ENCODE data around the gene CDC42BPA.
"Not testable (repeated sequence)": the region's sequence is repeated elsewhere in the genome, so short reads cannot be mapped to it uniquely, and the experiment has no call there.

CDC42BPA gene

DNA sequence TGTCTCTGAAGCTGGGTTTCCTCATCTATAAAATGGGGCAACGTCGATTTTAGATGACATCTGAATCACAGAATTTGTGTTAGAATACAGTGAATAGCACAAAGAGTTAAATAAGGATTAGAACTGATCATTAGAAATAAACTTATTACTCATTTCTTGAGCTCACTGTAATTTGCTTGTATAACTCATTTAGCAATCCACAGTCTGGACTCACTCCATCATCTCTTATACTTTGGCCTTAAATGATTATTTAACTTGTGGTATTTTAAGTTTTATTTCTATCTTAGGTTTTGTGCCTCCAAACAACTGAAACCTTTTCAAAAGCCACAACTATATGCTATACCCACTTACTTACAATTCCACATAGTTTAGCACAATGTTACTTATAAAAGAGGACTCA is 128.0 kb downstream of the CDC42BPA start:
- no peak for DNase-seq

DNA sequence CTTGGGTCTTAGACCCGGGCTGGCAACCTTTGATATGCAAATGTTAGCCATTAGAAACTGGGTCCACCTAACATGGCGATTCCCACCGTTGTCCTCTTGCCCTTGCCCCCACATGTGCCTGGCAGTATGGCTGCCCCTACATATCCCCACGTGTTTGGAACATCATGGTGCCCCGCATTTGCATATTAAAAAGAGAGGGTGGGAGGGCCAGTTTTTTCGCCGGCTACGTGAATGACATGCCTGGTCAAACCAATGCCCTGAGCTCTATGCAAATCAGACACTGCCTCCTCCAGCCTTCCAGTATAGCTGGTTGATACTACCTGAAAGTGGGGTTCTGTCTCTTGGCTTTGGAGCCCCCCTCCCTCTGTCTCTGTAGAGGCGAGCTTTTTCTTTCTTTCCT is 133.0 kb downstream of the CDC42BPA start:
- DNase-seq = no peak

DNA sequence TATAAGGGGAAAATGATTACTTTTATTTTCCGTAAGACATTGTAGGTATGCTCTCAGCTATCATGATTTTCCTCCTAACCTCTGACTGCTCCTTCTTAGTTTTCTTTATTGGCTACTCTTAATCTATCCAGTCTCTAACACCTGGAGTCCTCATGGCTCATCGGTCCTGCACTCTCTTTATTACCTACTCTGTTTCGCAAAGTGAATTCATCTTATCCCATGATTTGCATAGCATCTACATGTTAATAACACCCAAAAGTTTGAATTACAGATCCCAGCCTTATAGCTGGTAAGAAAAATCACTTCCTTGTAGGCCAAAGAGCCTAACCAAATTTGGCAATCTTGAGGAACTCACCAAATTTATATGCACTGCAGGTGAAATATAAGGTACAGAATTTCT is 136.3 kb downstream of the CDC42BPA start:
- DNase-seq = no peak

DNA sequence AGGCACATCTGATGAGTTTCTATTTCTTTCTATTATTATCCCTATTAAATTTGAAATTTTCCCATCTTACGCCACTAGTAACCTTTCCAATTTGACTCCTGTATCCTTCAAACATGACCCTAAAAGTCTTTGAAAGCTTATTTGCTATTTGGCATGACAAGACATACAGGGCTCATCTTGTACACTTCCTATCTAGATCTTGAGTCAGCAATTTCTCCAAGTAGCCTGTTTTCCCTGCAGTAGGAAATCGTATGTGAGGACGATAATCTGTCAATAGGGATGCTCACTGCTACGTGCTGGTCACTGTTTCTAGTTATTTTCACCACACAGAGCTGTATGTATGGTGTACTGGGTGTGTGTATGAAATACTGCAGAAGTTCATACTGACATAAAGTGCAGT is 142.7 kb downstream of the CDC42BPA start:
- DNase-seq = no peak

DNA sequence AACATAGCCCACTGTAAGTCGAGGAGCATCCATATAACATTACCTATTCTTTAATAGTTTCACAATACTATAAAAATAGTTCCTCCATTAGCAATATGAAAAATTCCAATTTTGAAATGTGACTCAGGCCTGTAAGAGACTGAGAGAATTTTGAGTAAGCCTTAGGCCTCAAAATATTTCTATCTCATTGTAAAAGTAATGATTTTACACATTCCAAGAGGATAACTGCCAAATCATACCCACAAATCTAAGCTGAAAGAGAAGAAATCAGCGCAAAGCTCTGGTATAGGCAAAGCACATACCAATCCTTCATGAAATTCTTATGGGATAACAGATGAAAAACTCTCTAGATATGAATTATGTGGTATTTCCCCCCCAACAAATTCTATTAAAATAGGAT is 144.1 kb downstream of the CDC42BPA start:
- DNase-seq = peak; percentile 88

DNA sequence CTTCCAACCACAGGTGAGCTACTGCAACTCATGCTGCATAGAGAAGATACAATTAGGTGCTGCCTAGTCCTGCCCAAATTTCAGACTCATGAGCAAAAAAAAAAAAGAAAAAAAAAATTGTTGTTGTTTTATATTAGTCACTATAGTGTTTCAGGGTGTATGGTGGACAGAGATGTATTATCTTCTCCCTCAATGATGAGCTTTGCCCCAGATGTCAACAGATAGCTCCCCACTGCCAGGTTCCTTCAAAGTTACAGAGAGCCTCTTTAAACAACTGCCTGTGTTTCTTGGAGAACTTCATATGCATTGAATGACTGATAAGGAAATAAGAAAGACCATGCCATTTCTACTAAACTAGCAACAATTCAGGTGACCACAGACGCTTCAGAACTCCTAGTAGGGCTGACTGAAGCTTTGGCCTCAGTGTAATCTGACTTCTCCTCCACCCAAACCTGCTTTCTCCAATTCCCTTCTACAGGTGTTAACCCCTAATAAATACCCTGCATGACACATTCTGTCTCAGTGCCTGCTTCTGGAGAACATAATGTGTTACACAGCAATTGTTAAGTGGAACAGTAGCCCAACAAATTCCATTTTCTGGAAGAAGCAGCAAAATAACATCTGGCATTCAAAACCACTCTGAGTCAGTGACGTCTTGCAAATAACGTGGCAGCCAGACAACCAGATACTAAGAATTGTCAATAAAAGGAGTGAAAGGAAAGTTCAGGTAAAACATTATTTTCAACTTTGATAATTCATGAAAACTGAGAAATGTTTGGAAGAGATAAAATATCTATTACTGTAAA is 147.7 kb downstream of the CDC42BPA start:
- DNase-seq = peak; percentile 52

DNA sequence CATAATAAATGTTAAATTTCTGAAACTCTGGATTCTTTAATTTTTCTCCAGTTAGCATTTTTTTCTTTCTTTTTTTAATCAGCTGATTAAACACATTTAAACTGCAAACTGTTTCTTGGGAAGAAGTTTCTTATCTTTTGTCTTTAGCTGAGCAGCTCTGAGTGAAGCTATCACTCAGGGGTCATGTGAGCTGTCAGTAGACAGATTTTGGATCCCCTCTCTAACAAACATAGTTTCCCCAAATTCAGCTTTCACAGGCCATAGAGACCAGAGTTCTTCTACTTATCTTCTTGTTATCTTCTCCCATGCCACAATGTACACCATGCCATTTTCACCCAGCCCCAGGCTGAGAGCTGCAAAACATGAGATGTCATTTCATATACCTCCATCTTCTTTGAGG is 148.9 kb downstream of the CDC42BPA start:
- no peak for DNase-seq

DNA sequence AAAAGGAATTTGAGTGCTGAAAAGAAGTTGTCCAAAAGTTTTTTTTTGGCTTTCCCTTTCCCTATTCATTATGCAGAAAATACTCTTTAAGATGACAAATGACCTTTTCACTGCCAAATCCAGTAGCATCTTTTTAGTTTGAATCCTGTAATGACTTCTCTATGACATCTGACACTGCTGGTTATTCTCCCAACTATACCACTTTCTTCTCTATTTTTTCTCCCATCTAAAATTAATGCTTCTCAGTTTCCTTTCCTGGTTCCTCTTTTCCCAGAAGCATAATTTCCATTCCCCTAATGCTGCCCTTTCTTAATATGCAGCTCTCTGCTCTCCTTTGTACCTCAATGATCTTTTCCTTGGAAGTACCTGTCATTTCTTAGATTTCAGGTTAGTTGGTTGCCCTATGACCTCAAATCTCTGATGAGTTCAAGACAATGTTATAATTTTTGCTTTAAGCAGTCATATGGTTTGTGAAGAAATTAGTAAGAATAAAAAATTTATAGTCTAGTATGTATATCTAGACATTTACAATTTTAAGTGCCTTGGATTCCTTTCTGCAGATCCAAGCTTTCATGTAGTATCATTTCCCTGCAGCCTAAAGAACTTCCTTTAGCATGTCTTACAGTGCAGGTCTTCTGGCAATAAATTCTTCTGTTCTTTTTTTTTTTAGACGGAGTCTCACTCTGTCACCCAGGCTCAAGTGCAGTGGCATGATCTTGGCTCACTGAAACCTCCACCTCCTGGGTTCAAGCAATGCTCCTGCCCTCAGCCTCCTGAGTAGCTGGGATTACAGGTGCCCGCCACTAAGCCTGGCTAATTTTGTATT is 150.8 kb downstream of the CDC42BPA start:
- DNase-seq = no peak

DNA sequence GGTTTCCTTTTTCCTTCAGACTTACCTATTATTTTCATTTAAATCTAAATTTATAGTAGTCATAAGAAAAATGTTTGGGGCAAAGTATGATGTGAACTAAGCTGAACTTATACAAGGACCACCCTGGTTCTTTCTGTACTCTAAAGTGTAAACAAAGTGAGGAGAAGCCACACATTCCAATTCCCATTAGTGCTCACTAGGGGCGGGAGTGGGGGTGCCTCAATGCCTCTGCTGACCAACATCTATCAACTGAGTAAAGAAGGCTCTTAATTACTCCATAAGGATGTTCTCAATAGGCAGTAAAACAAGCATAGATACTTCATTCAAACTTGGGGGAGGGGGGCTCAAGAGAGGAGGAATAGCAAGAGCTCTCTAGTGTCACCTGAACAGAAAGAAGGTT is 151.7 kb downstream of the CDC42BPA start:
- peak; percentile 10 for DNase-seq

DNA sequence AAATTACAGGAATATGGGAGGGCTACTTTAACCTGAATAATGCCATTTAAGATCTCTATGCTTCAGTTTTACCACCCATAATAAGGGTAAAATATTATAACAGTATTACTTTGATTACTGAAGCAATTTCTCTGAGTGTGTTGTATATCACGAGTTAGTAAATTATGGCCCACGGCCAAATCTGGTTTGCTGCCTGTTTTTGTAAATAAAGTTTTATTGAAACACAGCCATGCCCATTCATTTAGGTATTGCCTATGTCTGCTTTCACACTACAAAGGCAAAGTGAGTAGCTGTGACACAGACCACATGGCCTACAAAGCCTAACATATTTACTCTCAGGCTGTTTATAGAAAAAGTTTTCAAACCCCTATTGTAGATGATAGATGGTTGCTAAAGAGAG is 156.8 kb downstream of the CDC42BPA start:
- DNase-seq = no peak

DNA sequence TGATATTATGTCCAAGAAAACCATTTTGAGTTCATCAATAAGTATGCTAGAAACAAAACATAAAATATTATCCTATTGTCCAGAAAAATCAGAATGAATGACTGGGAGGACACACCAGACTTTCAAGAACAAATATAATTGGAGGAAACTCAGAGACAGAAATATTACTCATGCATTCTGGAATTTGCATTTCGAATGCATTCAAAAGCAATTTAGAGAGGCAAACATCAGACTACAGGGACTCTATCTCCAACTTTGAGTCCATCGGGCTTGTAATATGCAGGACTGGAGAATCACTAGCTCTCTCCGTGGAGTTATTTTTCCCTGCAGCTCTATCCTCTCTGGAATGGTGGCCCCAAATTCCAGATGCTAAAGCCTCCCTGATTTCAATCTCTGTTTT is 161.8 kb downstream of the CDC42BPA start:
- peak; percentile 19 for DNase-seq

DNA sequence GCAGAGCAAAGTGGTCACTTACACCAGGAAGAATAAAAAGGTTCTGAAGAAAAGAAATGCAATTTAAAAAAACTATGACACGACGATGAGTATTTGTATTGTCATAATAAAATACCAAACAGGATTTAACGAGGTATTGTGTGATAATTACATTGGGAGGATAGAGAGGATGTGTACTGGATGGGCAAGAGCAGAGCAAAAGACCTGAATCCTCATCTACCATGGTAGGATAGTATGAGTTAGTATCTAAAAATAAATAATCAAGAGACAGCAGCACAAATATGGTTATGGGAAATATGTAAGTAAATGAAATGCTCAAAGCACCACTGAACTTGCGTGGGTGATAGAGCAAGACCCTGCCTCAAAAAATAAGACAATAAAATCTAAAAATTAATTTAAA is 162.6 kb downstream of the CDC42BPA start:
- no peak for DNase-seq

DNA sequence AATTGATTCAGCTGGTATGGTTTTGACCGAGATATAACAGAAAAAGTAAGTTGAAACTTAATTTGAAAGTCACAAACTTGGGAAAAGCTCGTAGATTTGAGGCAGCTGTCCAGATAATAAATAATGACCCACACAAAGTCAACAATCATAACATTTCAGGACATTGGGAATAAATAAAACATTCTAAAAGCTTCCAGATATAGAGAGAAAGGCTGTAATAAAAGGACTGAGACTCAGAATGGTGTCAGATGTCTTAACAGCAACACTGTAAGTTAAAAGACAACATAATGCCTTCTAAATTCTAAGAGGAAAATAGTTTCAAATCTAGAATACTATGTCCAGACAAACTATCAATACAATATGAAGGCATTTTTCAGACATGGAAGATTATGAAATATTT is 163.3 kb downstream of the CDC42BPA start:
- DNase-seq = no peak

DNA sequence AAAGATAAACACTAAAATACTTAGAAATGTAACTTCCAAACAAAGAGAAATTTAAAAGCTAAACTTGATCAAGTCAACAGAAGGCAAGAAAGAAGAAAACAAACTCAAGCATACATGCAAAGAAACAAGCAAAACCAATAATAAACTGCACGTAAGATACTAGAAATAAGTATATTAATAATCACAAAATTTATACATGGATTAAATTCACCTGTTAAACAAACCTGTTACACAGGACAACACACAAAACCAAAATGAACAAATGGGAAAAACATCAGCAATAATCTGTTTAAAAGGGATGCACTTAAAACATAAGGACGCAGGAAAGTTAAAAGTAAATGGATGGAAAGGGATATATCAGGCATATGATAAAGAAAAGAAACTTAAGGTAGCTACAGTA is 165.8 kb downstream of the CDC42BPA start:
- no peak for DNase-seq

DNA sequence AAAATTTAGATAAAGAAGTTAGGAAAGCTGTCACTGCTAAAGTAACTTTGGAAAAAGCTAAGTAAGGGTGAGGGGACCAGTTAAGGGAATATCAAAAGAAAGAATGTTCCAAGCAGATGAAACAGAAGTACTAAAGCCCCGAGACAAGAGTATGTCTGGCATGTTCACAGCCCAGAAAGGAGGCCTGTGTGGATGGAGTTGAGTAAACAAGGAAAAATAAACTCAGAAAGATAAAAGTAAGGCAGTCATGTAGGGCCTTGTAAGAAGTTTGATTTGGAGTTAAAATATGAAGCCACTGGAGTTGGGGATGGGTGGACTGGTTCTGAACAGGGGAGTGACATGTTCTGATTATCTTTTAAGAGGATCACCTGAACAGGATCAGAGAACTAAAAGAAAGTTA is 177.9 kb downstream of the CDC42BPA start:
- no peak for DNase-seq

DNA sequence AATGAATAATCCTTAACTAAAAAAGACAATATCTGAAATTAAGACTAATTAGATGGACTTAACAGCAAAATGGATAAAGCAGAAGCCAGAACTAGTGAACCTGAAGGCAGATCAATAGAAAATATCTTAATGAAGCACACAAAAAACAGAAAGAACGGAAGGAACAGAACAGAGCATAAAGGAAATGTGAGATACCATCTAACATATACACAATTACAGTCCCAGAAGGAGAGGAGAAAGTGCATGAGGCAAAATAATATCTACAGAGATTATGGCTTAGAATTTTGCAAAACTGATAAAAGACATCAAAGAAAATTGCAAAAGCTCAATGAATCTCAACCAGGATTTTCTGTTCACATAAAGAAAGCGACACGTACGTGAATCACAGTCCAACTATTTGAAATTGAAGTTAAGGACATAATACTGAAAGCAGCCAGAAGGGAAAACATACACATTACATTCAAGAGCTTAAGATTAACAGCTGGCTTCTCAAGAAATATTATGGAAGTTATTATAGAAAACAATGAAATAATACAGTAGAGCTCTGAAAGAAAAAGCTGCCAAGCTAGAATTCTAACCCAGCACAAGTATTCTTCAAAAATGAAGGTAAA is 182.0 kb downstream of the CDC42BPA start:
- no peak for DNase-seq

DNA sequence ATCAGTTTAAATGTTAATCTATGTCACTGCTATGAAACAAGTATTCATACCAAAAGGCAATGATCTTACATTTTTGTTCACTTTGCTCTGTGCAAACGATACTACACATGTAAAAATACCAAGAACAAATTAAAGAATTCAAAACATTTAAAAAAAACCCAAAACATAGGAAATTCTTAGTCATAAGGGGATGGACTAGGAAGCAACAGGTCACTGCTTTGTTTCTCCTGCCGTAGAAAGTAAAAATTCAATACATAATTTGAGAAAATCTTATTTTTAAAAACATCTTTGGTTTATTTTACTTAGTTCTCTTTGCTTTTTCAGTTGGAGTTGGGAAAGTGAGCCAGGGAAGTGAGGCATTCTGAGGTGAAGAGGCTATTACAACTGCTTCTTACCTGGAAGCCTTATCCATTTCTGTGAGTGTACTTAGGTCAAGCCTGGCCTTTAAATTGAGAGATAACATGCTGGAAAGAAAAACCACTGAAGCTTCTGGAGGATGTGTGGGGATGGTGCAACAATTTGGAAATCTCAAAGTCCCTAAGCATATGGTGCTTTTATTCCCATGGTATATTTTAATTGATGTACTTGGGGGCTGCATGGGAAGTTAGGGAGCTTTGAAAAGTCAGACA is 183.5 kb downstream of the CDC42BPA start:
- DNase-seq = no peak

DNA sequence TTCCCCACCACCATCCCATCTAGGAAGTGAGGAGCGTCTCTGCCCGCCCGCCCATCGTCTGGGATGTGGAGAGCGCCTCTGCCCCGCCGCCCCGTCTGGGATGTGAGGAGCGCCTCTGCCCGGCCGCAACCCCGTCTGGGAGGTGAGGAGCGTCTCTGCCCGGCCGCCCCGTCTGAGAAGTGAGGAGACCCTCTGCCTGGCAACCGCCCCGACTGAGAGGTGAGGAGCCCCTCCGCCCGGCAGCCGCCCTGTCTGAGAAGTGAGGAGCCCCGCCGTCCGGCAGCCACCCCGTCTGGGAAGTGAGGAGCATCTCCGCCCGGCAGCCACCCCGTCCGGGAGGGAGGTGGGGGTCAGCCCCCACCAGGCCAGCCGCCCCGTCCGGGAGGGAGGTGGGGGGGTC is 185.6 kb downstream of the CDC42BPA start:
- not testable (repeated sequence) for DNase-seq

DNA sequence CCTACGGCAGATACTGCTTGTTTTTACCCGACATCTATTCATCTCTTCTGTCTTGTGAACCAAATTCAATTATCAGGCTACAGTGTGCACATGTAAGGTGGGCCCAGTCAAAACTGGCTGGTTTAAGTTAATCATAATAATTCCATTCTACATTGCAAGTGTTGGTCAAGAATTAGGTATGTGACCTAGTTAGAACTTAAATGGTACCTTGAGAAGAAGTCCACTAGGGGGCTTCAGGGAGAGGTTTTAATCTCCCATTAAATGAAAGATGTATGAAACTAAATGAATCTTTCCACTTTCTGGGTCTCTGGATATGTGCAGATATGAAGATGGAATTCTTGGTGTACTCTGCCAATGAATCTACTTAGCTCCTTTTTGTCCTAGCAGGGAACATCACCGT is 187.1 kb downstream of the CDC42BPA start:
- peak; percentile 52 for DNase-seq

DNA sequence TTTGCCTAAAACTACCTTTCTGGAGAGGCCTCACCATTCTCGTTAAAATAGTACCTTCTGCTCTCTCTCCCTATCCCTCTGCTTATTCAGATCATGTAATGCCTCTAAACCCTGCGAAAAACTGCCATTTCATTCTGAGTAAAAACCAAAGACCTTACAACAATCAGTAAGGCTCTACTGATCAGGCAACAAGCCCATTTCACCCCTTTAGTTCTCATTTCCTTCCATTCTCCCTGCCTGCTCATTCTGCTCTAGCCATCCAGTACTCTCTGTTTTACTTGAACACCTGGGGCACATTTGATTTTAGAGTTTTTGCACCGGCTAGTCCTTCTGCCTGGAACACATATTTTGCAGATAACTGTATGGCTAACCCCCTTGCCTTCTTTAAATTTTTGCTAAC is 190.4 kb downstream of the CDC42BPA start:
- DNase-seq = no peak

DNA sequence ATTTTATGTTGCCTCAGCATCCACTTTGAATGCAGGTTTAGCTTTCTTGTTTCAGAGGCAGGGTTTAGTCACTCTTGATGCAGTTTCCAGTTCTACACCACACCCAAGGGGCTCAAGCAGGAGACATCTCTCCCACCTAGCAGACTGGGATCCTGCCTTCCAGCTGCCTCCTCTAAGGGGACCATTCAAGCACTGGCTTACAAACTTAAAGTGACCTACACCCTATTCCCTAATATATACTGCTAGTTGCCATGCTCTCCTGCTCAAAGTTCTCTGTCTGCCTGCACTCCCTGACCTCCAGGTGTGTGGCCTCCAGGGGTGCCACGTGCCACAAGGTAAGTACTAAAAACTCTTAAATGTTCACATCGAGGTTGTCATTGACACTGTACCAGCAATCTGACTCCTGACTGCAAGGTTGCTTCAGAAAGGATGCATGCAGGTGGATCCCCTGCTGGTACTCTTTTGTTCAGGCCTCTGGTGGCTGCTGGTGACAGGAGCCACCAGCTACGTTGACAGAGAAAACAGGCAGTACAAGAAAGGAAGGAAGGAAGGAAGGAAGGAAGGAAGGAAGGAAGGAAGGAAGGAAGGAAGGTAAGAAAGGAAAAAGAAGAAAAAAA is 192.3 kb downstream of the CDC42BPA start:
- no peak for DNase-seq

DNA sequence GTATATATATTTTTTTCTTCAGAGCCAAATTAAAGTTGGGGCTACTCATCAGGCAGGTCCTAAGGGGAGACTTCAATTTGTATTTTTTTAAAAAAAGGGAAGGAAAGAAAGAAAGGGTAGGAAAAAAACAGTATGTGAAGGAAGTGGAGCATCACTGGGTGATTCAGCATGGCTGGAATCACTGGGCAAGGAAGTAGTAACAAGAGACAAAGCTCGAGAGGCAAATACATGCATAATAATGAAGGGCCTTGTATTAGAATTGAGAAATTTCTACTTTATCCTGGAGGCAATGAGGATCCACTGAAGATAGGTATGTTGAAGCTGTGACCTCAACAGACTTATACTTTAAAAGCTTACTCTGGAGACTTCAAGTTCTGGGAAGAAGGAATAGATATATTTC is 193.8 kb downstream of the CDC42BPA start:
- DNase-seq = no peak

DNA sequence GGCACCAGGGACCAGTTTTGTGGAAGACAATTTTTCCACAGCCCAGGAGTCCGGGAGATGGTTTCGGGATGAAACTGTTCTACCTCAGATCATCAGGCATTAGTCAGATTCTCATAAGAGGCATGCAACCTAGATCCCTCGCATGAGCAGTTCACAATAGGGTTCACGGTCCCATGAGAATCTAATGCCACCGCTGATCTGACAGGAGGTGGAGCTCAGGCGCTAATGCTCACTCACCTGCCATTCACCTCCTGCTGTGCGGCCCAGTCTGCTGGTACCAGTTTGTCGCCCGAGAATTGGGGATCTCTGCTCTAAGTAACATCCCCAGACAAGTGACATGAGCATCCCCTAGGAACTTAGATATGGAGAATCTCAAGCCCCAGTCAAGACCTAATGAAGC is 197.5 kb downstream of the CDC42BPA start:
- DNase-seq = no peak
